ENCODE results near the gene RTN4R.
"Not testable (repeated sequence)": the region's sequence is repeated elsewhere in the genome, so short reads cannot be mapped to it uniquely, and the experiment has no call there.

RTN4R gene

GRCh38 chr22:20283674-20284066, 15.6 kb upstream of the RTN4R start:
- H3K4me3 ChIP-seq (ENCODE audit: low read length): no peak overlapping the region
- TF ChIP-seq CTCF (IDR thresholded peaks at IDR 0.05; ENCODE audit: insufficient read depth, low read depth, low read length, missing control alignments): no peak
- no peak for DNase-seq (ENCODE audit: low read depth)

DNA sequence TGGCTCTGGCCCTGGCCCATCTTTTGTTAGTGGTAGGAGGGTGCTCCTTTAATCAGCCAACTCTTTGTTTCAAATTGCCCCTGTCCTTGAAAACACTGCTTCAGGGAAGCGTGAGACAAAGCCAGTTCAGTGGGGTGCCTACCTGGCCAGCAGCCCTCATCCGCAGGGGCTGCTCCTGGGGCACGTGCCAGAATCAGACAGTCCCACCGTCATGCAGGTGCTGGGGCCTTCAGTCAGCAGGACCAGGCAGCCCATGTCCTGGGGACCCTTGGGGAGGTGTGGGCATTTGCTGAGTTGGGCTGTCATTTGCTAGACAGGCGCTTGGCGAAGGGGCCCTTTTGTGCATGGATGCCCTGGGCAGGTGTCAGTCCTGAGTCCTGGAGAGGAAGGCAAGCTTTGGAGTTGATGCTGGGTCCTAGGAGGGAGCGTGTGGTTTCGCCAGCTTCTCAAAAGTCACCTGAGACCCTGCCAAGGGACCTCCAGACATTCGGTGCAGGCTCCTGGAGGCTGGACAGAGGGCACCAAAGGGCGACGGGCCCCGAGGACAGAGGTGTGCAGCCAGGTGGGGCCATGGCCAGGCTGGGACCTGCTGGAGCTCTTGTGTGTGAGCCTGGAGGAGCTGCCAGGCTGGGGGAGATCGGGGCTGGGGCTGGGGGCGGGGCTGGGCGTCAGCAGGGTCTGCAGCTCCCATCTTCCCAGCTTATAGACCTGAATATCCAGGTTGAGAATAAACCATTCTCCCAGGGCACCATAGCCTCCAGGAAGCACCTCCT, 15.0 kb upstream of the RTN4R start:
- no peak overlapping the region for H3K4me3 ChIP-seq (ENCODE audit: low read length)
- no peak for TF ChIP-seq CTCF (IDR thresholded peaks at IDR 0.05; ENCODE audit: insufficient read depth, low read depth, low read length, missing control alignments)
- no peak for DNase-seq (ENCODE audit: low read depth)

DNA sequence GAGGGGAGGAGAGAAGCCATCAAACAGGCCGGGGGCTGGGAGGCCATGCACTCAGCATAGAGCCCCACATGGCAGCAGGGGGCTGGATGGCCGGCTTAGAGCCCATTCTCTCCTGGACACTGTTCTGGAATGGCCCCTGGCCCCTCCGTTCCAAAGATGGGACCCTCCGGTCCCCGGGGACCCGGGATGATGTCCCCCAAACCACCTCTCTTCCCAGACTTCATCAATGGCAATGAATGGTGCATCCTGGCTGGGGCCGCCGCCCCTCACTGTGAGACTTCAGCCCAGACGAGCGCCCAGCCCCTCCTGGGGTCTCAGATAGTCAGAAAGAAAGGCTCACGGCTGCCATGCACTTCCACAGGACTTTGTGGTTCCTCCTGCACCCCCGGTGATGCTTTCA, 13.8 kb upstream of the RTN4R start:
- DNase-seq (ENCODE audit: low read depth): no peak
- no peak for TF ChIP-seq CTCF (IDR thresholded peaks at IDR 0.05; ENCODE audit: insufficient read depth, low read depth, low read length, missing control alignments)
- H3K4me3 ChIP-seq (ENCODE audit: low read length): no peak overlapping the region

DNA sequence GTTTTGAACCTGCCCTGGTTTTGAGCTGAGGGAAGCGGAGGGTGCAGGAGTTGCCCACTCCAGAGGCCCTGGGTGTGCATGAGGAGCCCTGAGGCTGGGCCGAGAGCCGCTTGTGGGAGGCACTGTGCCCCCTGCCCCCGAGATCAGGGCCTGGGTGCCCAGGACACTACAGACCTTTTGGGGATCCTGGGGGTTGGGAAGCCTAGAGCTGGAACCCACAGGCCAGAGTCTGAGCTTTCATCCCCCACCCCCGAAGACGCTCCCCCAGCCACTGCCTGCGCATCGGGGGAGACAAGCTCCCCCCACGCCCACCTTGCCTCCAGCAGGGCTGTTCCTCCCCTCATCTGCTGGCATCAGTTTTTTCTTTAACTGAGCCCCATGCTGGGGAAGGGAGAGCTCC, 13.4 kb upstream of the RTN4R start:
- not testable (repeated sequence) for DNase-seq (ENCODE audit: low read depth); H3K4me3 ChIP-seq (ENCODE audit: low read length)

GRCh38 chr22:20280866-20281265, 12.7 kb upstream of the RTN4R start:
- DNase-seq (ENCODE audit: low read depth): no peak
- TF ChIP-seq CTCF (IDR thresholded peaks at IDR 0.05; ENCODE audit: insufficient read depth, low read depth, low read length, missing control alignments): no peak
- H3K4me3 ChIP-seq (ENCODE audit: low read length): no peak overlapping the region

DNA sequence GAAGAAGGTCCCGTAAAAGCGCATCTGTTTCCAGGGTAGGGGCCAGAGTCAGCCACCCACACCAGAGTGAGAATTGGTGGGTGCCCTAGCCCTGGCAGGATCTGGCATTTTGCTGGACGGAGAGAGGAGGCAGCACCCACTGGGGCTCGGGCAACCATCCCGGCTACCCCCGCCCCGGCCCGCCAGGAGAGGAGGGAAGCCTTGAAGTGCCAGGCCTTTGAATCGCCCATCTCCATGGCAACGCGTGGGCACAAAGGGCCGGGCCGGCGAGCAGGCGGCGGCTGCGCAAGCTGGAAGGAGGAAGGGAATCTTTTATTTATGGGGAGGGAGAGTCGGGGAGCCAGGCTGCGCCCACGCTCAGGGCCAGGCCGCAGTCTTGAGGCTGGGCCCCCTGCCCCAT, 12.0 kb upstream of the RTN4R start:
- not testable (repeated sequence) for DNase-seq (ENCODE audit: low read depth); H3K4me3 ChIP-seq (ENCODE audit: low read length)

DNA sequence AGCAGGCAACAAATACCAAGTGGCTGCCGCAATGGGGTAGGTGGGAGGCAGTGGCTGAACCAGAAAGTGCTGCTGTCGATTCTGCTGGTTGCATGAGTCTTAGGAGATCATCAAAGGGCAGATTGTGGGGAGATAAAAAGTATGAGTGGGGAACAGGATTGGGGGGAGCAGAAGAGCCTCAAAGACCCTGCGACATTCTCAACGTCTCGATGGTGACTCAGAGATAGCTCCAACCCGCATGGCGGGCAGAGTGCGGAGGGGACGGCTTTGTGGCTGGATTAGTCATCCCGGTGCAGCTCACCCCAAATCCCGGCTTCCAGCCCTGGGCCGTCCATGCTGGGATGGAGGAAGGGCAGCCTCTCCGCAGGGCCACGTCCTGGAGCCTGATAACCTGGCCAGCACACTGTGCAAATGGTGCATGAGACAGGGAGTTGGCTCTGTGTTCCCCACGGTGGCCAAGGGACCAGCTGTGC, 11.6 kb upstream of the RTN4R start:
- no peak for TF ChIP-seq CTCF (IDR thresholded peaks at IDR 0.05; ENCODE audit: insufficient read depth, low read depth, low read length, missing control alignments)
- DNase-seq (ENCODE audit: low read depth): no peak
- H3K4me3 ChIP-seq (ENCODE audit: low read length): no peak overlapping the region

GRCh38 chr22:20278726-20279490, 10.8 kb upstream of the RTN4R start:
- H3K4me3 ChIP-seq (ENCODE audit: low read length); DNase-seq (ENCODE audit: low read depth): not testable (repeated sequence)

GRCh38 chr22:20277936-20278635, 10.0 kb upstream of the RTN4R start:
- H3K4me3 ChIP-seq (ENCODE audit: low read length); DNase-seq (ENCODE audit: low read depth): not testable (repeated sequence)
